Measurements from ENCODE around the gene CIAO1. TPM values are rescaled to one million over a fixed set of nuclear protein-coding genes. Genes with fewer than 3 reads are reported as not detected.

The CIAO1 gene
- total RNA-seq, 1 donor from 2014 or later: 58.6 TPM

DNA sequence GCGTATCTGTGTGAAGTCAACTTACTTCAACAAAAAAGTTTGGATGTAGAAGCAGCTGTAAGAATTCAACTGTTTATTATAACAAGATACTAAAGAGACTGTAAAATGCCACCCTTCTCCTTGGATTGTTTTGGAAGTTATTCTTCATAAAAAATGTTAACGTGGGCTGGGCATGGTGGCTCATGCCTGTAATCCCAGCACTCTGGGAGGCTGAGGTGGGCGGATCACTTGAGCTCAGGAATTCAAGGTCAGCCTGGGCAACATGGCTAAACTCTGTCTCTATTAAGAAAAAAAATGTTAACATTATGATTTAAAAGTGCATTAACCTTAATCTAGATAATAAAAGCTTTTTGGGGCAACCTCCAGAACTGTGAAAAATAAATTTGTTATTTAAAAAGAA, 7.7 kb downstream of the CIAO1 start:
- Mint-ChIP-seq H3K36me3 (ENCODE audit: low read depth, unreplicated experiment) (peaks cover 11% of the 10 kb centered on the region), H3K4me1 (ENCODE audit: low read depth, unreplicated experiment) (peaks cover 9% of the 10 kb centered on the region), H3K27me3 (ENCODE audit: low read depth, unreplicated experiment) (no peaks in the 10 kb centered on the region), H3K27ac (ENCODE audit: unreplicated experiment) (peak overlapping the region; percentile 50), H3K4me3 (ENCODE audit: unreplicated experiment) (no peak overlapping the region), H3K9me3 (ENCODE audit: unreplicated experiment) (no peaks in the 10 kb centered on the region)
- no peak overlapping the region for H3K9ac ChIP-seq (ENCODE audit: low read length)
- H3K79me2 ChIP-seq (ENCODE audit: insufficient read depth, low read length): peaks cover under 1% of the 10 kb centered on the region
- H3K27ac ChIP-seq (ENCODE audit: low read depth, low read length): peak overlapping the region; percentile 5
- peaks cover 53% of the 10 kb centered on the region for H3K36me3 ChIP-seq (ENCODE audit: insufficient read depth, low read length)
- no peaks in the 10 kb centered on the region for H3K27me3 ChIP-seq (ENCODE audit: insufficient read depth, low read length)
- DNase-seq (ENCODE audit: low read depth): no peak
- TF ChIP-seq EZH2 (IDR thresholded peaks at IDR 0.05; ENCODE audit: insufficient read depth, low read length): no peak
- TF ChIP-seq, protein P1, sequence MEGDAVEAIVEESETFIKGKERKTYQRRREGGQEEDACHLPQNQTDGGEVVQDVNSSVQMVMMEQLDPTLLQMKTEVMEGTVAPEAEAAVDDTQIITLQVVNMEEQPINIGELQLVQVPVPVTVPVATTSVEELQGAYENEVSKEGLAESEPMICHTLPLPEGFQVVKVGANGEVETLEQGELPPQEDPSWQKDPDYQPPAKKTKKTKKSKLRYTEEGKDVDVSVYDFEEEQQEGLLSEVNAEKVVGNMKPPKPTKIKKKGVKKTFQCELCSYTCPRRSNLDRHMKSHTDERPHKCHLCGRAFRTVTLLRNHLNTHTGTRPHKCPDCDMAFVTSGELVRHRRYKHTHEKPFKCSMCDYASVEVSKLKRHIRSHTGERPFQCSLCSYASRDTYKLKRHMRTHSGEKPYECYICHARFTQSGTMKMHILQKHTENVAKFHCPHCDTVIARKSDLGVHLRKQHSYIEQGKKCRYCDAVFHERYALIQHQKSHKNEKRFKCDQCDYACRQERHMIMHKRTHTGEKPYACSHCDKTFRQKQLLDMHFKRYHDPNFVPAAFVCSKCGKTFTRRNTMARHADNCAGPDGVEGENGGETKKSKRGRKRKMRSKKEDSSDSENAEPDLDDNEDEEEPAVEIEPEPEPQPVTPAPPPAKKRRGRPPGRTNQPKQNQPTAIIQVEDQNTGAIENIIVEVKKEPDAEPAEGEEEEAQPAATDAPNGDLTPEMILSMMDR (IDR thresholded peaks at IDR 0.05; ENCODE audit: insufficient read depth, low read depth, low read length): no peak
- no peaks in the 10 kb centered on the region for H3K9me3 ChIP-seq (ENCODE audit: insufficient read depth, low read depth, low read length)
- no peaks in the 10 kb centered on the region for H3K4me1 ChIP-seq (ENCODE audit: insufficient read depth, low read length)
- peak overlapping the region; percentile 33 for H3K4me2 ChIP-seq (ENCODE audit: low read length)
- H4K20me1 ChIP-seq (ENCODE audit: insufficient read depth, low read length): peaks cover 8% of the 10 kb centered on the region
- no peak for FAIRE-seq
- H3K4me3 ChIP-seq (ENCODE audit: insufficient read depth, low read depth, low read length): no peak overlapping the region
- no peak overlapping the region for H2AFZ ChIP-seq (ENCODE audit: low read depth, low read length)

DNA sequence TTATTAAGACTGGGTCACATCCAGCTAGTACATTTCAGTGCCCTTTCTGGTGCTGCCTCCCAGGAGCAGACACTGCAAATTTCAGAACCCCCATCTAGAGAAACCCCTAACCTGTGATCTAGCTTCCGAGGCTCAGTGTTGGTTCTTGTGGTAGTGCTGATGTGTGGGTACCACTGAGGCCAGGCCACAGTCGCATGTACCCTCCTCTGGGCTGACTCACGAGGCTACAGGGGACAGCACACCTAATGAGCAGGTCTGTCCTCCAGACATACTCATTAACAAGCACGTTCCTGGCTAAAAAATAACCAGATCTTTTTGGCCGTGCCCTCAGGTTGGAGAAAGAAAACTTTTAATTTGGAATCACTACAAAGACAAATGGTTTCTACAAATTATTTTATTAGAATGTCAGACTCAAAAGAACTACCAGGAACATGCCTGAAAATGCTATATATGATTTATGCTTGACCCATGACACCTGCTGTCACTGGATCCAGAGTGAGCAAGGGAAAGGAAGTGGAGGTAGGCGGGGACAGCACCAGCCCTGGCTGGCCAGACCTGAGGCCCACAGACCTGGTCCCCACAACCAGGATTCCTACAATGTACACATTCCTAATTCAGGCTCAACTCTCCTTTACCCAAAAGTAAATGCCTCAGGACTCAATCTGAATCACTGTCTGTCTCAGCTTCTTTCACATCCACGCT, 8.5 kb downstream of the CIAO1 start:
- no peaks in the 10 kb centered on the region for H3K27me3 ChIP-seq (ENCODE audit: insufficient read depth, low read length)
- Mint-ChIP-seq H3K36me3 (ENCODE audit: low read depth, unreplicated experiment) (peaks cover 12% of the 10 kb centered on the region), H3K27ac (ENCODE audit: unreplicated experiment) (no peak overlapping the region), H3K9me3 (ENCODE audit: unreplicated experiment) (no peaks in the 10 kb centered on the region), H3K27me3 (ENCODE audit: low read depth, unreplicated experiment) (no peaks in the 10 kb centered on the region), H3K4me3 (ENCODE audit: unreplicated experiment) (no peak overlapping the region), H3K4me1 (ENCODE audit: low read depth, unreplicated experiment) (peaks cover 9% of the 10 kb centered on the region)
- no peak overlapping the region for H3K27ac ChIP-seq (ENCODE audit: low read depth, low read length)
- FAIRE-seq (no peak), DNase-seq (ENCODE audit: low read depth) (no peak)
- H3K9me3 ChIP-seq (ENCODE audit: insufficient read depth, low read depth, low read length): no peaks in the 10 kb centered on the region
- peaks cover 4% of the 10 kb centered on the region for H4K20me1 ChIP-seq (ENCODE audit: insufficient read depth, low read length)
- TF ChIP-seq, protein P1 (IDR thresholded peaks at IDR 0.05; ENCODE audit: insufficient read depth, low read depth, low read length): no peak
- no peak for TF ChIP-seq EZH2 (IDR thresholded peaks at IDR 0.05; ENCODE audit: insufficient read depth, low read length)
- H3K4me3 ChIP-seq (ENCODE audit: insufficient read depth, low read depth, low read length): no peak overlapping the region
- no peaks in the 10 kb centered on the region for H3K4me1 ChIP-seq (ENCODE audit: insufficient read depth, low read length)
- peaks cover 54% of the 10 kb centered on the region for H3K36me3 ChIP-seq (ENCODE audit: insufficient read depth, low read length)
- no peak overlapping the region for H3K4me2 ChIP-seq (ENCODE audit: low read length)
- H3K9ac ChIP-seq (ENCODE audit: low read length): no peak overlapping the region
- H2AFZ ChIP-seq (ENCODE audit: low read depth, low read length): no peak overlapping the region
- no peaks in the 10 kb centered on the region for H3K79me2 ChIP-seq (ENCODE audit: insufficient read depth, low read length)

DNA sequence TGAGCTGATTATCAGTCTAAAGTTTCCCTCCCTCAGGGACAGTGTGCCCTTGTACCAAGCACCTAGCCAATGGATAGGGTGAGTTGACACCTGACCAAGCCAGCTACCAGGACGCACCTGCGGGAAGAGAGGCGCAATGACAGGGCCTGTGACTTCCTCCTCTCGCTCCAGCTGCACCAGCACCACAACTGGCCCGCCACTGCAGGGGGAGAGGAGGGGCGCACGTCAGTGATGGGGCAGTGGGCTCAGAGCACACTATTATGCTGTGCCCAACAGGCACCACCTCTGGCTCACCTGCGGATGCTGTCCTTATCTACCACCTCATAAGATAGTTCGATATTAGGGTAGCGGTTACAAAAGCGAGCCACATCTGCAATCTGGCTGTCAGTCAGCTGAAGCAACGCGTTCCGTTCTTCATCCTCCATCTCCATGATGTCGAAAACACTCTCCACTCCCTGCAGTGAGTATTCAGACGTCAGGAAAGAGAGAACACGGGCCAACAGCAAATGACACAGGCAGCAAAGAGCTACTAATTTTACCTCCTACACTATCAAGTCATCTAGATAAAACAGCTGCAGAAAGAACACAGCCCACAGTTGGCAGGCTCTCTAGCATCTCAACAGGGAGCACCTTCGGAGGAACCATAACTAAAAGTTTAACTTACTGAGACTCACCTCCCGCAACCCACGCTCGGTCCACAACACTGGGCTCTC, 10.9 kb downstream of the CIAO1 start:
- Histone ChIP-seq H3K27ac (ENCODE audit: low read depth, low read length) (no peak overlapping the region), H3K79me2 (ENCODE audit: insufficient read depth, low read length) (no peaks in the 10 kb centered on the region), H4K20me1 (ENCODE audit: insufficient read depth, low read length) (peaks cover 4% of the 10 kb centered on the region), H3K36me3 (ENCODE audit: insufficient read depth, low read length) (peaks cover 59% of the 10 kb centered on the region), H3K4me1 (ENCODE audit: insufficient read depth, low read length) (no peaks in the 10 kb centered on the region), H3K4me3 (ENCODE audit: insufficient read depth, low read depth, low read length) (no peak overlapping the region), H3K27me3 (ENCODE audit: insufficient read depth, low read length) (no peaks in the 10 kb centered on the region), H2AFZ (ENCODE audit: low read depth, low read length) (no peak overlapping the region), H3K9ac (ENCODE audit: low read length) (no peak overlapping the region), H3K4me2 (ENCODE audit: low read length) (no peak overlapping the region), H3K9me3 (ENCODE audit: insufficient read depth, low read depth, low read length) (no peaks in the 10 kb centered on the region)
- Mint-ChIP-seq H3K4me1 (ENCODE audit: low read depth, unreplicated experiment) (peaks cover 9% of the 10 kb centered on the region), H3K27me3 (ENCODE audit: low read depth, unreplicated experiment) (no peaks in the 10 kb centered on the region), H3K9me3 (ENCODE audit: unreplicated experiment) (no peaks in the 10 kb centered on the region), H3K4me3 (ENCODE audit: unreplicated experiment) (no peak overlapping the region), H3K36me3 (ENCODE audit: low read depth, unreplicated experiment) (peaks cover 12% of the 10 kb centered on the region), H3K27ac (ENCODE audit: unreplicated experiment) (no peak overlapping the region)
- no peak for DNase-seq (ENCODE audit: low read depth)
- no peak for FAIRE-seq
- TF ChIP-seq, protein P1 (IDR thresholded peaks at IDR 0.05; ENCODE audit: insufficient read depth, low read depth, low read length): no peak
- no peak for TF ChIP-seq EZH2 (IDR thresholded peaks at IDR 0.05; ENCODE audit: insufficient read depth, low read length)

Measured in astrocyte (in vitro differentiated cells and primary cell).